ENCODE measurements around the gene ASTN2. TPM values are rescaled to one million over a fixed set of nuclear protein-coding genes. Genes with fewer than 3 reads are reported as not detected.

Gene ASTN2
- total and polyA plus RNA-seq, 9 of the 15 experiments (the other 6 are each of a cell fraction or from before 2014, with no cell fraction given) = 0.56 to 3.5 (median 1.9) TPM

- ATAC-seq = no peak
- H3K27ac ChIP-seq (ENCODE audit: extremely low read depth, low read depth, low read length) = no peak overlapping the region
- no TSS peak for BruUV-seq (replicated peaks)
- H3K79me2 ChIP-seq (ENCODE audit: control insufficient read depth, insufficient read depth, low read length) = no peaks in the 10 kb centered on the region
- TF ChIP-seq SMARCA4 (IDR thresholded peaks at IDR 0.05) = no peak
- TF ChIP-seq C11orf30 (IDR thresholded peaks at IDR 0.05; ENCODE audit: low read depth) = no peak
- no peak for TF ChIP-seq STAG1 (CRISPR knock-in tag; IDR thresholded peaks at IDR 0.05; ENCODE audit: borderline replicate concordance)
- no peak for TF ChIP-seq ESRRB (CRISPR knock-in tag; IDR thresholded peaks at IDR 0.05; ENCODE audit: borderline replicate concordance)
- TF ChIP-seq RBM39 (optimal IDR thresholded peaks at IDR 0.05; ENCODE audit: low read depth, low read length) = no peak
- TF ChIP-seq, protein P1, sequence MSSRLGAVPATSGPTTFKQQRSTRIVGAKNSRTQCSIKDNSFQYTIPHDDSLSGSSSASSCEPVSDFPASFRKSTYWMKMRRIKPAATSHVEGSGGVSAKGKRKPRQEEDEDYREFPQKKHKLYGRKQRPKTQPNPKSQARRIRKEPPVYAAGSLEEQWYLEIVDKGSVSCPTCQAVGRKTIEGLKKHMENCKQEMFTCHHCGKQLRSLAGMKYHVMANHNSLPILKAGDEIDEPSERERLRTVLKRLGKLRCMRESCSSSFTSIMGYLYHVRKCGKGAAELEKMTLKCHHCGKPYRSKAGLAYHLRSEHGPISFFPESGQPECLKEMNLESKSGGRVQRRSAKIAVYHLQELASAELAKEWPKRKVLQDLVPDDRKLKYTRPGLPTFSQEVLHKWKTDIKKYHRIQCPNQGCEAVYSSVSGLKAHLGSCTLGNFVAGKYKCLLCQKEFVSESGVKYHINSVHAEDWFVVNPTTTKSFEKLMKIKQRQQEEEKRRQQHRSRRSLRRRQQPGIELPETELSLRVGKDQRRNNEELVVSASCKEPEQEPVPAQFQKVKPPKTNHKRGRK (tag; IDR thresholded peaks at IDR 0.05) = no peak
- TF ChIP-seq SNRNP70 (optimal IDR thresholded peaks at IDR 0.05; ENCODE audit: low read depth, low read length) = no peak
- no peak for TF ChIP-seq SUPT5H (IDR thresholded peaks at IDR 0.05)
- no peak for TF ChIP-seq GTF2A2 (tag; IDR thresholded peaks at IDR 0.05)
- TF ChIP-seq MEF2D (tag; conservative IDR thresholded peaks at IDR 0.05; ENCODE audit: low read depth) = no peak
- no peak for TF ChIP-seq SNIP1 (IDR thresholded peaks at IDR 0.05; ENCODE audit: low read depth)
- no peak for TF ChIP-seq ZEB2 (IDR thresholded peaks at IDR 0.05)
- no peak for DNase-seq (ENCODE audit: extremely low read depth in 1 of 4, low spot score in 3 of 4)
- H3K9me3 ChIP-seq (replicated peaks; ENCODE audit: control insufficient read depth, insufficient read depth, low read depth, low read length) = no peaks in the 10 kb centered on the region
- 0% methylated on average over 2 of the region's 2 CpGs for WGBS (ENCODE audit: insufficient coverage, low coverage, missing lambda C conversion rate)
- H3K4me2 ChIP-seq (ENCODE audit: insufficient read depth, low read length) = no peak overlapping the region
- FAIRE-seq = no peak
- in situ Hi-C loops (cut with MboI) = no loop called here
- no peak overlapping the region for H3K4me3 ChIP-seq
- no peaks in the 10 kb centered on the region for H3K36me3 ChIP-seq (ENCODE audit: control insufficient read depth, insufficient read depth, low read length)
- ChIA-PET CTCF (ENCODE audit: low intra/inter-chr PET ratio) (no interaction called here), POLR2A (interaction anchor here (0.6 to 1.0 kb wide), 2 partner anchors 11 to 119 kb away, joined by 3 read pairs; no protein-coding TSS in a partner anchor)
- no peaks in the 10 kb centered on the region for H3K9me1 ChIP-seq (ENCODE audit: control insufficient read depth, insufficient read depth, low read length)
- H3K4me1 ChIP-seq (replicated peaks in 1 of 2; ENCODE audit: control insufficient read depth in 2 of 2, insufficient read depth in 2 of 2, low read length in 2 of 2) = no peaks in the 10 kb centered on the region
- H3K27me3 ChIP-seq (ENCODE audit: control insufficient read depth in 2 of 2, insufficient read depth in 2 of 2, low read length in 2 of 2) = no peaks in the 10 kb centered on the region
- intact Hi-C loops (cut with micrococcal nuclease) = no loop called here
- H2AFZ ChIP-seq (ENCODE audit: low read depth, low read length) = no peak overlapping the region
- H3K9ac ChIP-seq (ENCODE audit: insufficient read depth in 1 of 2, low read depth in 2 of 2, low read length in 2 of 2) = no peak overlapping the region
- no peaks in the 10 kb centered on the region for H4K20me1 ChIP-seq (replicated peaks; ENCODE audit: control insufficient read depth, insufficient read depth, low read length)
These were observed 619.0 kb downstream of the ASTN2 start for GRCh38 chr9:116795821-116796220.

Measured in K562 (cell line).